ENCODE measurements around the gene ZBP1.
A peak's percentile ranks its signal among the peaks of the same experiment; 100 is the strongest.

ZBP1 gene

GRCh38 chr20:57594092-57594951, 25.9 kb downstream of the ZBP1 start:
- no CpG with 5 or more reads among the region's 27 CpGs for WGBS (ENCODE audit: extremely low coverage, insufficient coverage, insufficient read length)
- no peaks in the 10 kb centered on the region for H3K79me2 ChIP-seq (ENCODE audit: control insufficient read depth, insufficient read depth, low read length, poor library complexity)
- no peak overlapping the region for H4K8ac ChIP-seq (ENCODE audit: low read depth, low read length)

GRCh38 chr20:57593134-57593886, 26.9 kb downstream of the ZBP1 start:
- Histone ChIP-seq H4K12ac (ENCODE audit: low read depth, low read length) (no peak overlapping the region), H3K27ac (ENCODE audit: low read depth, low read length) (no peak overlapping the region), H4K8ac (ENCODE audit: low read depth, low read length) (no peak overlapping the region), H2BK120ac (ENCODE audit: insufficient read depth, low read length, poor library complexity) (no peak overlapping the region), H3K9me3 (ENCODE audit: insufficient read depth, low read depth, low read length) (peaks cover 4% of the 10 kb centered on the region), H3K23ac (ENCODE audit: low read length) (no peak overlapping the region), H2AK5ac (ENCODE audit: low read length) (no peak overlapping the region), H3K79me2 (ENCODE audit: control insufficient read depth, insufficient read depth, low read length, poor library complexity) (no peaks in the 10 kb centered on the region), H3K4ac (ENCODE audit: low read depth, low read length) (no peak overlapping the region), H3K14ac (ENCODE audit: low read length) (no peak overlapping the region), H3K36me3 (ENCODE audit: control insufficient read depth in 1 of 2, insufficient read depth in 2 of 2, low read length in 2 of 2) (no peaks in the 10 kb centered on the region), H4K91ac (ENCODE audit: low read depth, low read length) (no peak overlapping the region), H2AFZ (ENCODE audit: insufficient read depth, low read length, poor library complexity) (no peak overlapping the region), H3K4me3 (ENCODE audit: low read depth, low read length) (no peak overlapping the region), H3K4me2 (ENCODE audit: low read length) (no peak overlapping the region), H2BK12ac (ENCODE audit: low read length) (no peak overlapping the region), H2BK5ac (ENCODE audit: low read depth, low read length, poor library complexity) (no peak overlapping the region), H3K9ac (ENCODE audit: low read length) (no peak overlapping the region), H3K18ac (ENCODE audit: low read length) (no peak overlapping the region), H3K27me3 (ENCODE audit: insufficient read depth, low read length) (no peaks in the 10 kb centered on the region), H3K79me1 (ENCODE audit: low read length) (no peaks in the 10 kb centered on the region), H3K4me1 (ENCODE audit: control insufficient read depth in 1 of 2, insufficient read depth in 2 of 2, low read length in 2 of 2) (peaks cover 0 to 2% of the 10 kb centered on the region in 2 experiments)
- no CpG with 5 or more reads among the region's 17 CpGs for WGBS (ENCODE audit: extremely low coverage, insufficient coverage, insufficient read length)
- no peak for DNase-seq

More at GRCh38 chr20:57594092-57594951, 25.9 kb downstream of the ZBP1 start:
- H2BK12ac ChIP-seq (ENCODE audit: low read length): no peak overlapping the region
- peak; percentile 43 to 72 for DNase-seq
- no peak overlapping the region for H2BK120ac ChIP-seq (ENCODE audit: insufficient read depth, low read length, poor library complexity)
- H3K4me2 ChIP-seq (ENCODE audit: low read length): no peak overlapping the region
- no peaks in the 10 kb centered on the region for H3K9me3 ChIP-seq (ENCODE audit: insufficient read depth, low read depth, low read length)
- no peak overlapping the region for H3K4me3 ChIP-seq (ENCODE audit: low read depth, low read length)
- H2AFZ ChIP-seq (ENCODE audit: insufficient read depth, low read length, poor library complexity): no peak overlapping the region
- no peak overlapping the region for H3K4ac ChIP-seq (ENCODE audit: low read depth, low read length)
- H3K4me1 ChIP-seq (ENCODE audit: control insufficient read depth in 1 of 2, insufficient read depth in 2 of 2, low read length in 2 of 2): peaks cover 0 to 2% of the 10 kb centered on the region in 2 experiments
- H4K91ac ChIP-seq (ENCODE audit: low read depth, low read length): no peak overlapping the region
- no peaks in the 10 kb centered on the region for H3K27me3 ChIP-seq (ENCODE audit: insufficient read depth, low read length)
- H3K23ac ChIP-seq (ENCODE audit: low read length): no peak overlapping the region
- no peak overlapping the region for H2AK5ac ChIP-seq (ENCODE audit: low read length)
- H4K12ac ChIP-seq (ENCODE audit: low read depth, low read length): no peak overlapping the region
- H3K79me1 ChIP-seq (ENCODE audit: low read length): no peaks in the 10 kb centered on the region
- no peak overlapping the region for H3K14ac ChIP-seq (ENCODE audit: low read length)
- no peaks in the 10 kb centered on the region for H3K36me3 ChIP-seq (ENCODE audit: control insufficient read depth in 1 of 2, insufficient read depth in 2 of 2, low read length in 2 of 2)
- H3K9ac ChIP-seq (ENCODE audit: low read length): no peak overlapping the region
- H2BK5ac ChIP-seq (ENCODE audit: low read depth, low read length, poor library complexity): no peak overlapping the region
- no peak overlapping the region for H3K18ac ChIP-seq (ENCODE audit: low read length)
- H3K27ac ChIP-seq (ENCODE audit: low read depth, low read length): no peak overlapping the region

- Histone ChIP-seq H3K36me3 (ENCODE audit: control insufficient read depth in 1 of 2, insufficient read depth in 2 of 2, low read length in 2 of 2) (no peaks in the 10 kb centered on the region), H3K9ac (ENCODE audit: low read length) (no peak overlapping the region), H3K27ac (ENCODE audit: low read depth, low read length) (no peak overlapping the region), H3K4me1 (ENCODE audit: control insufficient read depth in 1 of 2, insufficient read depth in 2 of 2, low read length in 2 of 2) (no peaks in the 10 kb centered on the region), H3K9me3 (ENCODE audit: insufficient read depth, low read depth, low read length) (peaks cover 4% of the 10 kb centered on the region), H4K12ac (ENCODE audit: low read depth, low read length) (no peak overlapping the region), H2BK12ac (ENCODE audit: low read length) (no peak overlapping the region), H3K79me2 (ENCODE audit: control insufficient read depth, insufficient read depth, low read length, poor library complexity) (no peaks in the 10 kb centered on the region), H4K91ac (ENCODE audit: low read depth, low read length) (no peak overlapping the region), H2AK5ac (ENCODE audit: low read length) (no peak overlapping the region), H2BK5ac (ENCODE audit: low read depth, low read length, poor library complexity) (no peak overlapping the region), H3K14ac (ENCODE audit: low read length) (no peak overlapping the region), H4K8ac (ENCODE audit: low read depth, low read length) (no peak overlapping the region), H3K4me2 (ENCODE audit: low read length) (no peak overlapping the region), H2BK120ac (ENCODE audit: insufficient read depth, low read length, poor library complexity) (no peak overlapping the region), H3K4me3 (ENCODE audit: low read depth, low read length) (no peak overlapping the region), H2AFZ (ENCODE audit: insufficient read depth, low read length, poor library complexity) (no peak overlapping the region), H3K4ac (ENCODE audit: low read depth, low read length) (no peak overlapping the region), H3K18ac (ENCODE audit: low read length) (no peak overlapping the region), H3K23ac (ENCODE audit: low read length) (no peak overlapping the region), H3K27me3 (ENCODE audit: insufficient read depth, low read length) (no peaks in the 10 kb centered on the region), H3K79me1 (ENCODE audit: low read length) (no peaks in the 10 kb centered on the region)
- DNase-seq: no peak
- no CpG with 5 or more reads among the region's 22 CpGs for WGBS (ENCODE audit: extremely low coverage, insufficient coverage, insufficient read length)
Measured at GRCh38 chr20:57592263-57593092, 27.7 kb downstream of the ZBP1 start.

All from trophoblast cell (in vitro differentiated cells and primary cell).